ENCODE measurements around the gene GFAP.
A peak's percentile ranks its signal among the peaks of the same experiment; 100 is the strongest.

Gene GFAP

DNA sequence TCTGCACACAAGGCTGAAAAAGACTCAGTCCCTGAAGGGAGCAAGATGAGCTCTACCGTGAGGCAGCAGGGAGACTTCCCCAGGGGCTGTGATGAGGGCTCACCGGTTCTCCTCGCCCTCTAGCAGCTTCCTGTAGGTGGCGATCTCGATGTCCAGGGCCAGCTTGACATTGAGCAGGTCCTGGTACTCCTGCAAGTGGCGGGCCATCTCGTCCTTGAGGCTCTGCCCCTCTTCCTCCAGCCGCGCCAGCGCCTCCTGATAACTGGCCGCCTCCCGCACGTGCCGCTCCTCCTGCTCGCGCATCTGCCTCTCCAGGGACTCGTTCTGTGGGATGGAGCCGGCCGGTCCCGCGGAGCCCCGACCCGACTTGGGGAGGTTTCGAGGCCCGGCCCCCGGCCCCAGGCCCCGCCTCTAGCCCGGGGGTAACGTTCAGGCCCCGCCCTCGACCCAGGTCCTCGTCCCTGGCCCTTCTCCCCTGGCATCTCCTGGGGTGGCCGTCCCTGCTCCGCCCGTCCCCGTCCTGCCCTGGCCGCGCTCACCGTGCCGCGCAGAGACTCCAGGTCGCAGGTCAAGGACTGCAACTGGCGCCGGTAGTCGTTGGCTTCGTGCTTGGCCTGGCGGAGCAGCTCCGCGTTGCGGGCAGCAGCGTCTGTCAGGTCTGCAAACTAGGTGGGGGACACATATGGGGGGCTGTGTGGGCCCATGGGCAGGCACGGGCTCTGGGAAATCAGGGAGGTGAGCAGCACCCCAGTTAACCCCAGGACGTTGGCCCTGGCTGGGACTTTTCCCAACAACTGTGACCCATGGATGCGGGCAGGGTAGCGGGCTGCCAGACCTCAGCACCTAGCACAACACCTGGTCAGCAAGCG is 3.9 kb downstream of the GFAP start:
- H3K27ac ChIP-seq: no peak overlapping the region
- TF ChIP-seq, protein P1, sequence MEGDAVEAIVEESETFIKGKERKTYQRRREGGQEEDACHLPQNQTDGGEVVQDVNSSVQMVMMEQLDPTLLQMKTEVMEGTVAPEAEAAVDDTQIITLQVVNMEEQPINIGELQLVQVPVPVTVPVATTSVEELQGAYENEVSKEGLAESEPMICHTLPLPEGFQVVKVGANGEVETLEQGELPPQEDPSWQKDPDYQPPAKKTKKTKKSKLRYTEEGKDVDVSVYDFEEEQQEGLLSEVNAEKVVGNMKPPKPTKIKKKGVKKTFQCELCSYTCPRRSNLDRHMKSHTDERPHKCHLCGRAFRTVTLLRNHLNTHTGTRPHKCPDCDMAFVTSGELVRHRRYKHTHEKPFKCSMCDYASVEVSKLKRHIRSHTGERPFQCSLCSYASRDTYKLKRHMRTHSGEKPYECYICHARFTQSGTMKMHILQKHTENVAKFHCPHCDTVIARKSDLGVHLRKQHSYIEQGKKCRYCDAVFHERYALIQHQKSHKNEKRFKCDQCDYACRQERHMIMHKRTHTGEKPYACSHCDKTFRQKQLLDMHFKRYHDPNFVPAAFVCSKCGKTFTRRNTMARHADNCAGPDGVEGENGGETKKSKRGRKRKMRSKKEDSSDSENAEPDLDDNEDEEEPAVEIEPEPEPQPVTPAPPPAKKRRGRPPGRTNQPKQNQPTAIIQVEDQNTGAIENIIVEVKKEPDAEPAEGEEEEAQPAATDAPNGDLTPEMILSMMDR (conservative IDR thresholded peaks at IDR 0.05): peak; percentile 42; the same call in 1 of the 2 replicates

GRCh38 chr17:44910231-44911106 is 4.8 kb downstream of the GFAP start:
- H3K27ac ChIP-seq: no peak overlapping the region
- TF ChIP-seq, protein P1 (conservative IDR thresholded peaks at IDR 0.05): no peak

DNA sequence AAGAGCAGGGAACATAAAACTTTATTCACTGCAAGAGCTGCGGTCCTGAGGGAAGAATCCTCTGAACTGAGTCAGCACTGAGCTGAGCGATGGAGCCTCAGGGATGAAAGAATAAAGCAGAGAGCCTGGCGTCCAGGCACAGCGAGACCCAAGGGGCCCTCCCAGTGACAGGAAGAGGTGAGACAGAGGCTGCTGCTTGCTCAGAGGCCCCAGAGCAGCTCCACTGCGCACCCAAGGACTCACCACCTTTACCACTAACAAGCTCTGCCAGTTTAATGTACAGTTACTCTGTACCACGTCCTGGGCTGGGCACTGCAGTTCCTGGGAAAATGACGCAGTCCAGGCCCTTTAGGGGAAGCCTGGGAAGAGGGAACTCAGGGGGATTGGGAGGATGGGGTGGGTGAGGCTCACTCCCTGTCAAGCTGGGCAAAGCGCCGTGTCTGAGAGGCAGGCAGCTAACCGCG is 5.6 kb downstream of the GFAP start:
- TF ChIP-seq, protein P1 (conservative IDR thresholded peaks at IDR 0.05): no peak
- H3K27ac ChIP-seq: no peak overlapping the region

DNA sequence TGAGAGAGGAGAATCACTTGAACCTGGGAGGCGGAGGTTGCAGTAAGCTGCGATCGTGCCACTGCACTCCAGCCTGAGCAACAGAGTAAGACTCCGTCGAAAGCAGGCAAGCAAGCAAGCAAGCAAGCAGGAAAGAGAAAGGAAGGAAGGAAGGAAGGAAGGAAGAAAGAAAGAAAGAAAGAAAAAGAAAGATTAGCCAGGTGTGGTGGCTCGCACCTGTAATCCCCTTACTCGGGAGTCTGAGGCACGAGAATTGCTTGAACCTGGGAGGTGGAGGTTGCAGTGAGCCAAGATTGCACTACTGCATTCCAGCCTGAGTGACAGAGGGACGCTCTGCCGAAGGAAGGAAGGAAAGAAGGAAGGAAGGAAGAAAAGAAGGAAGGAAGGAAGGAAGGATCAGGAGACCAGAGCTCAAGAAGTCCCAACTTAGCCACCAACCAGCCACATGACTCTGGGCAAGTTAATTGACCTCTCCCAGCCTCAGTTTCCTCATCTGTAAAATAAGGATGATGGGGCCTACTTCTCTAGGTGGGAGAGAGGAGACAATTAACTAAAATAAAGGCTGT is 6.5 kb downstream of the GFAP start:
- TF ChIP-seq, protein P1 (conservative IDR thresholded peaks at IDR 0.05): no peak
- no peak overlapping the region for H3K27ac ChIP-seq

GRCh38 chr17:44907729-44908470 is 7.4 kb downstream of the GFAP start:
- no peak overlapping the region for H3K27ac ChIP-seq
- TF ChIP-seq, protein P1 (conservative IDR thresholded peaks at IDR 0.05): no peak

GRCh38 chr17:44906763-44907728 is 8.3 kb downstream of the GFAP start:
- H3K27ac ChIP-seq: no peak overlapping the region
- TF ChIP-seq, protein P1 (conservative IDR thresholded peaks at IDR 0.05): no peak
